Epithelial cell of proximal tubule (primary cell): ENCODE results near the gene MCTP1. TPM values are rescaled to one million over a fixed set of nuclear protein-coding genes. Genes with fewer than 3 reads are reported as not detected.

Experiments
- DNase-seq: peaks from one replicate; pipeline ENCODE4 v3.0.0-alpha.2; 2011; ENCODE audit warnings: low read depth
- H3K4me3 ChIP-seq: 2 replicates; pipeline ENCODE4 v1.5.1; 2011; ENCODE audit warnings: low read depth, mild to moderate bottlenecking, low read length
- CTCF ChIP-seq: conservative IDR thresholded peaks from 2 replicates; pipeline ENCODE4 v1.5.1; 2012; ENCODE audit warnings: low read depth, mild to moderate bottlenecking, low read length
- total RNA-seq: library from RNA; depleted of rRNA; stranded (reverse); fragments of >200 nt; gene quantifications from 2 replicates; pipeline ENCODE4 v1.2.3, GENCODE V29; 2015

MCTP1 gene
- total RNA-seq, 1 donor from 2014 or later, result 9.7 TPM

- no peak for TF ChIP-seq CTCF
- no peak for DNase-seq
- H3K4me3 ChIP-seq, result no peak overlapping the region
Observed at GRCh38 chr5:95032801-95033200, 252.1 kb downstream of the MCTP1 start.

- H3K4me3 ChIP-seq, result no peak overlapping the region
- DNase-seq, result no peak
- no peak for TF ChIP-seq CTCF
Observed at GRCh38 chr5:95029569-95030366, 255.1 kb downstream of the MCTP1 start.

DNA sequence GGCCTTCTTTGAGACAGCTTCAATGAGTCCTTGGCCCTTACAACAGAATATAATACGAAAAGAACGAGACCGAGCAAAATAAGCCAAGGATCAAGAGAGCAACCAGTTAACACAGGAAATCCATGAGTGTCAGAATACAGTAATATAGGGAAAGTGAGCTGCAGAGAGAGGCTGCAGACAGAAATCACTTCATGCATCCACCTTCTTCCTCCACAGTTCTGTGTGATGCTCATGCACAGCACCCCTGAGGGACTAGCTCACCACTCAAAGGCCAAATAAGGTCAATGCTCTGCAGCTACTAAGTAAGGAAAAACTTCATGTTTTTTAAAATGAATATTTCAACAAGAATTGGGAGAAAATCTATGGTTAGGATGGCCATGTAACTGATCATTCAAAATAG lies 257.1 kb downstream of the MCTP1 start:
- H3K4me3 ChIP-seq, result no peak overlapping the region
- no peak for TF ChIP-seq CTCF
- DNase-seq, result no peak

- TF ChIP-seq CTCF, result no peak
- H3K4me3 ChIP-seq, result no peak overlapping the region
- no peak for DNase-seq
Observed at GRCh38 chr5:95027151-95027721, 257.7 kb downstream of the MCTP1 start.

GRCh38 chr5:95026718-95027117 lies 258.2 kb downstream of the MCTP1 start:
- no peak overlapping the region for H3K4me3 ChIP-seq
- no peak for TF ChIP-seq CTCF
- no peak for DNase-seq

GRCh38 chr5:95022967-95023695 lies 261.8 kb downstream of the MCTP1 start:
- no peak overlapping the region for H3K4me3 ChIP-seq
- no peak for TF ChIP-seq CTCF
- no peak for DNase-seq
